HPDE6-E6E7 (cell line): ENCODE data around the gene SLC11A1.

Source experiments
- DNase-seq: peaks from one replicate; pipeline ENCODE4 v3.0.0; 2011; ENCODE audit warnings: missing footprints; ENCODE audit errors: extremely low spot score

Gene SLC11A1

DNA sequence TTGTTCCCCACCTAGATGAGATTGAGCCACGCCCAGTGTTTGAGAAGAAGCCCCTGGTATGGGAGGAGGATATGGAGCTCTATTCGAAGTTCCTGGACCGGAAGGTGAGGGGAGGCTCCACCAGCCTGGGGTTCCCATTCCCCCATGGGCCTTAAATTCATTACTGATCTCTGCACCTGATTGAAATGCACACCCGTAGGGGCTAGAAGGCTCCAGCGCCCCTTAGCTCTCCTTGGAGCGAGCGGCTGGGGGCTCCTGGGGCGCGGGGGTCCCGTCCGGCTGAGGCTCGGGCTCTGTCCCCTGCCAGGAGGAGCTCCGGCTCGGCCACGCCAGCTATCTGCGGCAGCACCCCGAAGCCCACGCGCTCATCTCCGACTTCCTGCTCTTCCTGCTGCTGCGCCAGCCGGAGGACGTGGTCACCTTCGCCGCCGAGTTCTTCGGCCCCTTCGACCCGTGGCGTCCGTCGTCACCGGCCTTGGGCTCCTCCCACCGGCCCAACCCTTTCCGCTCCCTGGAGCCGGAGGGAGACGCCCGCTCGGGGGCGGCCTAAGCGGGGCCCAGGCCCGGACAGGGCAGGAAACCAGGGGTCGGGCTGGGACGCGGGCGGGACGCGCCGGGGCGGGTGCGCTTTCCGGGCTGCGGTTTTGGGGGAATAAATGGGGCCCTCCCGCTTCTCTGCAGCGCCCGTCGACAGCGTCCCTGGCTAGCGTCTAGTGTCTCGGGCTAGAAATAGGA is 14.5 kb upstream of the SLC11A1 start:
- DNase-seq: peak; percentile 72

DNA sequence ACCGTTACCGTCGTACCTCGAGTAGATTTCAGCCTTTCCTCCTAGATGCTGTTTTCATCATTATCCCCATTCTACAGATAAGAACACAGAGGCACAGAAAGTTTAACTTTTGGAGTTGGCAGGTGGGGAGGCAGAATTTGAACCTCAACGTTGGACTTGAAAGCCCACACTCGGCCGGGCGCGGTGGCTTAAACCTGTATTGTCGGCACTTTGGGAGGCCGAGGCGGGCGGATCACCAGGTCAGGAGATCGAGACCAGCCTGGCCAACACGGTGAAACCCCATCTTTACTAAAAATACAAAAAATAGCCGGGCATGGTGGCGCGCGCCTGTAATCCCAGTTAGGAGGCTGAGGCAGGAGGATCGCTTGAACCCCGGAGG is 13.9 kb upstream of the SLC11A1 start:
- DNase-seq: no peak

DNA sequence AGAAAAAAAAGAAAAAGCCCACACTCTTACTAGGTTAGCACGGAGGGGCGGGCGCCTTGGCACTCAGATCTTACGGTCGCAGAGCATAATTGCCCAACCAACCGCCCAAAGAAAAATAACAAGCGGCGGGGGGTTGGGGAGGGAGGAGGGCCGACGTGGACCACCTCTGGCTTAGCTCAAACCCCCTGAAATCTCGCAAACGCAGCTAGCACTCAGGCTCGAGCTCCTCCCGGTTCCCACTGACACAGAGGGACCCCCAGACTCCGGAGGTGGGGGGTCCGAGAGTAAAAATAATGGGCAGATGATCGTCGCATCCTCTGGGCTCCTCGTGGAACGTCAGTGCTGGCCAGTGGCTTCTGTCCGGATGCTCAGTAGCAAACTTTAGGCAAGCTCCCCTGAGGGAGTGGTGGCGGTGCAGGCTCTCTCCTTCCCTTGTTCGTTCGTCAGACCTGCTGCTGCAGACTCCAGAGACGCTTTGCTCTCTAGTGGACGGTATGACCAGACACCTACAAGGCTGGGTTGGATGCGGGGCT is 13.4 kb upstream of the SLC11A1 start:
- no peak for DNase-seq

DNA sequence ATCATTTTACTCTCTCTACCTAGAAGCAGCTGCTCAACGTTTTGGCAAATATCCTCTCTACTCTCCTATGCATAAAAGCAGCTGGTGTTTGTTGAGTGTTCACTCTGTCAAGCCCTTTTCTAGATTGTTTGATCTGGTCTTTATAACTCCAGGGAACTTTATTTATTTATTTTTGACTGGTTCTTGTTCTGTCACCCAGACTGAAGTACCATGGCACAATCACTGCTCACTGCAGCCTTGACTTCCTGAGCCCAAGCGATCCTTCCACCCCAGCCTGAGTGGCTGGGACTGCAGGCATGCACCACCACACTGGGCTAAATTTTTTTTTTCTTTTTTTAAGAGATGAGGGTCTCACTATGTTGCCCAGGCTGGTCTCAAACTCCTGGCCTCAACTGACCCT is 12.7 kb upstream of the SLC11A1 start:
- no peak for DNase-seq

DNA sequence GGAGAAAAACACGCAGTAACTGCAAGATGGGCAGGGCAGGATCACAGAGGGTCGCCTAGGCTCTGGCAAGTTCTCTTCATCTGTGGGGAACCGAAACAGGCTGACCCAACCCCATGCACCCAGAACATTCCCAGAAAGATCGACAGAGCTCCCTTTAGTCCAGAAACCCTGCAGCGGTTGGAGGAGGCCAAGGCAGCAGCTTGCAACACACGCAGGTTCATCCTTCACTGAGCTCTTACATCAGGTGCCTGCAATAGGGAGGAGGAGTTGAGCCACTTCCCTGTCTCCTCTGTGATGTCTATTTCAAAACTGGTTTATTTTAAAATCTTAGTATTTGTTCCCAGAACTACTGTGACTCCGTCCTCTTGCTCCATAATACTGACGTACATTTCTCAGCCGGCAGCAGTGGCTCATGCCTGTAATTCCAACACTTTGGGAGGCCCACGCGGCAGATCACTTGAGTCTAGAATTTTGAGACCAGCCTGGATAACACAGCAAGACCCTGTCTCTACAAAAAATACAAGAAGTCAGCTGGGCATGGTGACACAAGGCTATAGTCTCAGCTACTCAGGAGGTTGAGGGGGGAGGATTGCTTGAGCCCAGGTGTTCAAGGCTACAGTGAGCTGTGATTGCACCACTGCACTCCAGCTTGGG is 11.5 kb upstream of the SLC11A1 start:
- DNase-seq: no peak

DNA sequence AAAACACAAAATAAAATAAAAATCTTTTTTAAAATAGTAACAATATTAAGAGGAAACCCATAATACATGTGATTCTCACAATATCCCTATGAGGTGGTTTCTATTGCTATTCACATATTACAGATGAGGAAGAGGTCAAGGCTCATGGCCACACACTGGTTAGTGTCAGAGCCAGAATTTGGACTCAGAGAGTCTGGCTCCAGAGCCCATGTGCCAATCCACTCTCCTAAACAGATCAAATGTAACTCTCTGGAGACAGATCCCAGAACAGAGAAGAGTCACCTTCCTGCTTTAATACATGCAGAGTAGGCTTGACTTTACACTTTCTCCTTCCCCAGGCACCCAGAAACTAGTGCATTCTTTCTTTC is 10.1 kb upstream of the SLC11A1 start:
- no peak for DNase-seq

DNA sequence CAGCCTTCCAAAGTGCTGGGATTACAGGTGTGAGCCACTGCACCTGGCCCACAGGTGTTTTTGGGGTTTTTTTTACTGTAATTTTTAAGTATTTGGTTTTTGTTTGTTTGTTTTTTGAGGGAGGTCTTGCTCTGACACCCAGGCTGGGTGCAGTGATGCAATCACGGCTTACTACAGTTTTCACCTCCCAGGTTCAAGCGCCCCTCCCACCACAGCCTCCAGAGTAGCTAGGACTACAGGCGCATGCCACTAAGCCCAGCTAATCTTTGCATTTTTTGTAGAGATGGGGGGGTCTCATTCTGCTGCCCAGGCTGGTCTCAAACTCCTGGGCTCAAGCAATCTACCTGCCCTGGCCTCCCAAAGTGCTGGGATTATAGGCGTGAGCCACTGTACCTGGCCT is 7.3 kb upstream of the SLC11A1 start:
- no peak for DNase-seq

DNA sequence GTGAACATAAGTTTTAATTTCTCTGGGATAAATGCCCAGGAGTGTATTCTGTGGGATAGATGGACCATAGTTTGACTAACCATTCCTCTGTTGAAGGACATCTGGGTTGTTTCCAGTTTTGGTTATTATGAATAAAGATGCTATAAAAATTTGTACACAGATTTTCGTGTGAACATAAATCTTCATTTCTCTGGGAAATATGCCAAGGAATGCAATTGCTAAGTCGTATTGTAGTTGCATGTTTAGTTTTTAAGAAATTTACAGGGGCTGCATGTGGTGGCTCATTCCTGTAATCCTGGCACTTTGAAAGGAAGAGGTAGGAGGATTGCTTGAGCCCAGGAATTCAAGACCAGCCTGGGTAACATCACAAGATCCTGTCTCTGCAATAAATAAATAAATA is 6.9 kb upstream of the SLC11A1 start:
- no peak for DNase-seq

DNA sequence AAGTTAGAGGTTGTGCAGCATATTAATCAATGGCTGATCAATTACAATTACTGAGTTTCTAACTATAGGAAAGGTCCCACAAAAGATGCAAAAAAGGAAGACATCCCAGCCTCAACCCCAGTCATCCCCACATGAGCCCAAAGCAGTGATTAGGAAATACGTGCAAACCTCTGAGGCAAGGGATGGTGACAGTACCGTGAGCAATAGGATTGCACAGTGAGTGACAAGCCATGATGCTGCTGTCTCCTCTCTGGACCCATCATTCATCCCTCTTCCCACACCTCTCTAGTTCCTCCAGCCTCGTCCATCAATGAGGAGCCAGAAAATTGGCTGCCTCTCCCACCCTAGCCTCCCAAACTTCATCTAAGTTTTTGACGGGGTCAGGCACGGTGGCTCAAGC is 4.0 kb upstream of the SLC11A1 start:
- DNase-seq: no peak

DNA sequence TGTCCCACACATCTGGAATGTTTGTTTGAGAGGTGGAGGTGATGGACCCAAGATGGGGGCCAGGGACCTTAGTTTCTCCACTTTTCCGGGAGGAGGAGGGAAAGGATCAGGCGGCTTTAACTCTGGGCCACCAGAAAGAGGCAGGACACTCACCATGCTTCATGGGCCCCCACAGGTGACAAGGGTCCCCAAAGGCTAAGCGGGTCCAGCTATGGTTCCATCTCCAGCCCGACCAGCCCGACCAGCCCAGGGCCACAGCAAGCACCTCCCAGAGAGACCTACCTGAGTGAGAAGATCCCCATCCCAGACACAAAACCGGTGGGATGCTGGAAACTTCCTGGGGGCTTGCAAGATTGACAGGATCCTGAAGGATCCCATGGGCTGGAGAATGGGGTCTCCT is 712 bp downstream of the SLC11A1 start:
- no peak for DNase-seq

DNA sequence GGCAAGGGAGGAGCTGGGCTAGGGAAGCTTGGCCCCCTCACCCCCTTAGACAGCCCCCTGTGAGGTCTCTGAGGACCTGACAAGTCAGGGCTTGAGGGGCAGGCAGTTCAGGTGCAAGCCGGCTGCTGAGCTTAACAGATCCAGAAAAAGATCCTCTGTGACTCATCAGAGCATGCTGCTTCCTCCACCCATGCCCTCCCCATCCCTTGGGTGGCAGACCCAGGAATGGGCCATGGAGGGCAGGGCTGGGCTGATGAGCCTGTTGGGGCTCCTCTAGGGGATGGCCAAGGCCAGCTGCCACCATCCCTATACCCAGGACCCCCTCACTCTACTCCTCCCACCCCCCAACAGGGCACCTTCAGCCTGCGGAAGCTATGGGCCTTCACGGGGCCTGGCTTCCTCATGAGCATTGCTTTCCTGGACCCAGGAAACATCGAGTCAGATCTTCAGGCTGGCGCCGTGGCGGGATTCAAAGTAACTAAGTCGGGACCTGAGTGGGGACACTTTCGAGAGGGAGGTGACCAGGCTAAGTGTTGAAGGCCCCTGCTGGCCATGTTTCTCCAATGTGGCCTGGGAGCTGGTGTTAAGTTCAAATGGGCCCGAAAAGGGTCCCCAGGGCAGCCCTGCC is 1.9 kb downstream of the SLC11A1 start:
- DNase-seq: peak; percentile 73

DNA sequence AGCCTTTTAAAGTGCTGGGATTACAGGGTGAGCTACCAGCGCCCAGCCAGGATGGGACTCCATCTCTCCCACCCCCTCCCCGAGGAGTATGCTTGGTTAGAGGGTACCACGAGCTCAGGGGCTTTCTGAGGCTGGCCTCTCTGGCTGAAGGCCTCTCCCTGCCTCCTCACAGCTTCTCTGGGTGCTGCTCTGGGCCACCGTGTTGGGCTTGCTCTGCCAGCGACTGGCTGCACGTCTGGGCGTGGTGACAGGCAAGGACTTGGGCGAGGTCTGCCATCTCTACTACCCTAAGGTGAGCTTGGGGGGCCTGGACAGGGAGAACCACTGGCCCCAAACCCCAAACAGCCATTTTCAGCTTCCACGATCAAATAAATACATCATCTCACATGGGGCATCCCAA is 2.9 kb downstream of the SLC11A1 start:
- DNase-seq: no peak

DNA sequence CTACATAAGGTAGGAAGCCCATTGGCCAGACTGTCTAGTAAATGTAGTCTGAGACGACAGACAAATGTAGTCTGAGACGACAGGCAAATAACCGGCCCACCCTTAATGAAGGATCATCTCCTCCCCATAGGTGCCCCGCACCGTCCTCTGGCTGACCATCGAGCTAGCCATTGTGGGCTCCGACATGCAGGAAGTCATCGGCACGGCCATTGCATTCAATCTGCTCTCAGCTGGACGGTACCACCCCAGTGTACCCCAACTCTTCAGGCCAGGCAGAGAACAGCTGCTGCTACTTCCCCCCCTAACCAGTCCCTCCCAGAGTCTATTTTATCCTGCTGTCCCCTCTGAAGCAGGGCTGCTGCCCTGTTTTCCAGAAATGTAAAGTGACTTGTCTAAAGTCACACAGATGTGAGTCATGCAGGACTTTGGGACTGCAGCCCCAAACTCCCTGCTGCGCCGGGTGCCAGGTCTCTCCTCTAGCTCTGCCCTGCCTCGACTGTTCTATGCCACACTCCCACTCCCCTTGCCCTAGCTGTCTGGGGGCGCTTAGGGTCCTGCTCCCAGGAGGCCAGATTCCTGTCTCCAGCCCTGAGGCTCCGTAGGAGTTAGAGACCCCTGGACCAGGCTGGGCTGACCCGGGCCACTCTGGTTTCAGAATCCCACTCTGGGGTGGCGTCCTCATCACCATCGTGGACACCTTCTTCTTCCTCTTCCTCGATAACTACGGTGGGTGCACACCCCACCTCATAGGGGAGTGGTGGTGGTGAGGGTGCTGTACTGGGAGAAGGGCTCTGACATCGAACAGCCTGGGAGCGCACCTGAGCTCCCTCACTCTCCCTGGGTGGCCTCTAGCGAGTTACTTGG is 4.7 kb downstream of the SLC11A1 start:
- DNase-seq: no peak

DNA sequence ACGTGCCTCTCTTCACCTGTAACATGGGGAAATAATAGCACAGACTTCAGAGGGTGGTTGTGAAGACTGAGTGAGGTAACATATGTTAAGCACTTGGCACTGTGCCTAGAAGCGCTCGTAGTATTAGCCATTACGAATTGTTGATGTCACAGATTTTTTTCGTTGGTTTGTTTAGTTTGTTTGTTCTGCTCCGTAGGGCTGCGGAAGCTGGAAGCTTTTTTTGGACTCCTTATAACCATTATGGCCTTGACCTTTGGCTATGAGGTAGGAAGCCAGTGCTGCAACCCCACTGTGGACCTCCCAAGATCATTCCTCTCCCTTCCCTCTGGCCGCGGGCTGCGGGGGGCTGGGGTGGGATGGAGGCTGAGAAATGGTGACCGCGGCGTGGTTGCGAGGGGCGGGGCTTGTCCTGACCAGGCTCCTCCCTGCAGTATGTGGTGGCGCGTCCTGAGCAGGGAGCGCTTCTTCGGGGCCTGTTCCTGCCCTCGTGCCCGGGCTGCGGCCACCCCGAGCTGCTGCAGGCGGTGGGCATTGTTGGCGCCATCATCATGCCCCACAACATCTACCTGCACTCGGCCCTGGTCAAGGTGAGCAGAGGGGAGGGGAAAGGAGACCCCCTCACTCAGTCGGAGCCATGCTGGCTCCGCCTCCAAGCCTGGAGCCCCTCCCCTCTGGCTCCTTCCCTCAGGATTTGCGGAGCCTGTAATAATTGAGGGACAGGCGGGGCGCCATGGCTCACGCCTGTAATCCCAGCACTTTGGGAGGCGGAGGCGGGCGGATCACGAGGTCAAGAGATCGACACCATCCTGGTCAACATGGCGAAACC is 5.5 kb downstream of the SLC11A1 start:
- DNase-seq: no peak

DNA sequence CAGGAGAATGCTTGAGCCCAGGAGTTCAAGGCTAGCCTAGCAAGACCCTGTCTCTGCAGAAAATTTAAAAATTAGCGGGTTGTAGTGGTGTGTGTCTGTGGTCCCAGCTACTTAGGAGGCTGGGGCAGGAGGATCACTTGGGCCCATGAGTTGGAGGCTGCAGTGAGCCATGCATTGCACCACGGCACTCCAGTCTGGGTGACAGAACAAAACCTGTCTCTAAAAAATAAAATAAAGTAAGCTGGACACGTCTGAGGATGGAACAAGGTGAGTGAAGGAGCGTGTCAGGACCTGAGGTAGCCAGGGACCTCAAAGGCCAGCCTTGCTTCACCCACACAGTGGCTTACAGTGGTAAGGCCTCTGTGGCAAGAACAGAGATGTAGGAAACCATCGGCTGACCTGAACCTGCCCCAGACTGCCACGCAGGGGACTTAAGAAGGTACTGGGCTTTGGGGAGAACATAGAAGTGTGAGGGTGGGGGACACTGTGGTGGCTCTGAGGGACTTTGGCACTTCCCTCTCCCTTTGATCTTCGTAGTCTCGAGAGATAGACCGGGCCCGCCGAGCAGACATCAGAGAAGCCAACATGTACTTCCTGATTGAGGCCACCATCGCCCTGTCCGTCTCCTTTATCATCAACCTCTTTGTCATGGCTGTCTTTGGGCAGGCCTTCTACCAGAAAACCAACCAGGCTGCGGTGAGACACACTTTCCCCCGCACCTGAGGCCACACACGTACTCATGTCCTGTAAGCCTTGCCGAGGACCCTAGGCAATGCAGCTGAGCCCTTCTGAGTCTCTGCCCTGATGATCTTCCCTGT is 7.5 kb downstream of the SLC11A1 start:
- no peak for DNase-seq

DNA sequence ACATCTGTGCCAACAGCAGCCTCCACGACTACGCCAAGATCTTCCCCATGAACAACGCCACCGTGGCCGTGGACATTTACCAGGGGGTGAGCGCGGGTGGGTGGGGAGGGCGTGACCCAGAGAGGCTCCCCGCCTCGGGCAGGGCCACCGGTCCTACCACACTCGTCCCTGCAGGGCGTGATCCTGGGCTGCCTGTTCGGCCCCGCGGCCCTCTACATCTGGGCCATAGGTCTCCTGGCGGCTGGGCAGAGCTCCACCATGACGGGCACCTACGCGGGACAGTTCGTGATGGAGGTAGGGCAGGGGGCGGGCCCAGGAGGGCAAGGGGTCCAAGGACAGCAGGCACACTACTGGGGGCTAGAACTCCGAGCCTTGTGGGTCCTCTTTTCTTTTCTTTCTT is 9.1 kb downstream of the SLC11A1 start:
- DNase-seq: no peak

DNA sequence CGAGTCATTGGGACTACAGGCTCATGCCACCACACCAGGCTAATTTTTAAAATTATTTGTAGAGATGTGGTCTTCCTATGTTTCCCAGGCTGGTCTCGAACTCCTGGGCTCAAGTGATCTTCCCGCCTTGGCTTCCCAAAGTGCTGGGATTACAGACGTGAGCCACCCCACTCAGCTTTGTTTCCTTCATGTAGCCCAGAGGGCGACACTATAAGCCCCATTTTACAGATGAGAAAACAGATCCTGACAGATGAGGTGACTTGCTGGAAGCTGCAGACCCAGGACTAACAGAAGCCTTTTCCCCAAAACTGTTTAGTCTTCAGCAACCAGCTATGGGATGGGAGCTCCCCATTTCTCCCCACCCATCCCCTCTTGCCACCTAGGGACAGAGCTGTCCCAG is 10.4 kb downstream of the SLC11A1 start:
- no peak for DNase-seq

DNA sequence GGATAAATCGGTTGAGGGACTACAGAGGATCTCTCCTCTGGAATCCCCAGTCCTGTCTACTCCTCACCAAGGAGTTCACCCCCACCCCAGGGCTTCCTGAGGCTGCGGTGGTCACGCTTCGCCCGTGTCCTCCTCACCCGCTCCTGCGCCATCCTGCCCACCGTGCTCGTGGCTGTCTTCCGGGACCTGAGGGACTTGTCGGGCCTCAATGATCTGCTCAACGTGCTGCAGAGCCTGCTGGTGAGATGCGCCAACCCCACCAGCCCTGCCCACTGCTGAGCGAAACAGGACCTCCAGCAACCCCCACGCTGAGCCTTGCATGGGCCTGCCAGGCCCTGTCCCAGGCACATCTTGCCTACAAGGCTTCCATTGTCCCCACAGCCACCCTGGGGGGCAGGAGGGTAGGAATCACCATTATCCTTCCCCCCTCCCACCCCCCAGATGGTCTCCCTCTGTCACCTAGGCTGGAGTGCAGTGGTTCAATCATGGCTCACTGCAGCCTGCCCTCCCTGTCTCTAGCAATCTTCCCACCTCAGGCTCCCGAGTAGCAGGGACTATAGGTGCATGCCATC is 10.9 kb downstream of the SLC11A1 start:
- DNase-seq: no peak

DNA sequence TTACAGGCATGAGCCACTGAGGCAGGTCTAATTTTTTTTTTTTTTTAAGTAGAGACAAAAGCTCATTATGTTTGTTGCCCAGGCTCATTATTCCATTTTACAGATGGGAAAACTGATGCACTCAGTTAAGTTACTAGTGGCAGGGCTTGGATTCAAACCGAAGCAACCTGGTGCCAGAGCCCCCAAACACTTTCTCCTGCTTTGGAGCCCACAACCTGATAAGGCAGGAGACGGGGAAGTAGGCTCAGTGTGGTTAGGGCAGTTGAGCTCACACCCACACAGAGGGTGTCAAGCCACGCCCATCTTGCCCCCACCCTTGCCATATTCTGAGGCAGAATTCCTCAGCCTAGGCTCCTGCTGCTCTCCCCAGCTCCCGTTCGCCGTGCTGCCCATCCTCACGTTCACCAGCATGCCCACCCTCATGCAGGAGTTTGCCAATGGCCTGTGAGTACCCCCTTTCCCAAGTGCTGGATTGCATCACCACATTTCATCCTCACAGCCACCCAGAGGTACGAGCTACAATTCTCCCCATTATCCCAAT is 11.7 kb downstream of the SLC11A1 start:
- no peak for DNase-seq
